HG03457 (cell line): ENCODE results near the gene SLC8B1.
A peak's percentile ranks its signal among the peaks of the same experiment; 100 is the strongest.
"Not testable (repeated sequence)": the region's sequence is repeated elsewhere in the genome, so short reads cannot be mapped to it uniquely, and the experiment has no call there.

ENCODE experiments used
- ATAC-seq: cut with Tn5 transposase; IDR thresholded peaks from one replicate; pipeline ENCODE4 v1.9.1; 2021; ENCODE audit warnings: moderate number of reproducible peaks; ENCODE audit not compliant: unreplicated experiment

Gene SLC8B1

GRCh38 chr12:113358381-113359132 is 23.6 kb upstream of the SLC8B1 start, which contains the start of gene PLBD2:
Gene PLBD2 (plus strand): TSS chr12:113358587. CDS start chr12:113358601, 14 bp downstream.
- ATAC-seq, result peak; percentile 90

- ATAC-seq, result not testable (repeated sequence)
Observed at GRCh38 chr12:113354192-113354591, 19.3 kb upstream of the SLC8B1 start.

- ATAC-seq, result no peak
Observed at GRCh38 chr12:113351089-113351488, 16.2 kb upstream of the SLC8B1 start.

- ATAC-seq, result no peak
Observed at GRCh38 chr12:113348849-113349536, 14.1 kb upstream of the SLC8B1 start.

- ATAC-seq, result no peak
Observed at GRCh38 chr12:113347892-113348291, 13.0 kb upstream of the SLC8B1 start.

- no peak for ATAC-seq
Observed at GRCh38 chr12:113347107-113347506, 12.2 kb upstream of the SLC8B1 start.

GRCh38 chr12:113346353-113346752 is 11.4 kb upstream of the SLC8B1 start:
- ATAC-seq, result no peak

- ATAC-seq, result no peak
Observed at GRCh38 chr12:113345318-113345717, 10.4 kb upstream of the SLC8B1 start.

- ATAC-seq, result no peak
Observed at GRCh38 chr12:113341535-113341934, 6.6 kb upstream of the SLC8B1 start.

- ATAC-seq, result no peak
Observed at GRCh38 chr12:113340061-113340460, 5.2 kb upstream of the SLC8B1 start.

- ATAC-seq, result no peak
Observed at GRCh38 chr12:113339540-113339939, 4.6 kb upstream of the SLC8B1 start.

GRCh38 chr12:113333877-113334785 is 778 bp downstream of the SLC8B1 start:
- no peak for ATAC-seq

- no peak for ATAC-seq
Observed at GRCh38 chr12:113333418-113333750, 1.5 kb downstream of the SLC8B1 start.

GRCh38 chr12:113332688-113333417 is 2.1 kb downstream of the SLC8B1 start:
- no peak for ATAC-seq

GRCh38 chr12:113330505-113330904 is 4.4 kb downstream of the SLC8B1 start:
- no peak for ATAC-seq

GRCh38 chr12:113329791-113330417 is 5.0 kb downstream of the SLC8B1 start:
- no peak for ATAC-seq

GRCh38 chr12:113329022-113329790 is 5.7 kb downstream of the SLC8B1 start:
- ATAC-seq, result no peak

- no peak for ATAC-seq
Observed at GRCh38 chr12:113328368-113328889, 6.5 kb downstream of the SLC8B1 start.

- ATAC-seq, result no peak
Observed at GRCh38 chr12:113326775-113327395, 8.0 kb downstream of the SLC8B1 start.
